DOHH2 (cell line): Measurements from ENCODE around the gene BNC1.

ENCODE experiments used
- CTCF ChIP-seq: fragments of 200-600 bp; sonication (generic); IDR thresholded peaks from one replicate; pipeline ENCODE4 v1.5.1; 2014; ENCODE audit warnings: antibody characterized with exemption, mild to moderate bottlenecking, low read depth, low read length; ENCODE audit not compliant: poor library complexity, severe bottlenecking
- EZH2phosphoT487 ChIP-seq: fragments of 200-600 bp; sonication (generic); IDR thresholded peaks from 2 replicates; pipeline ENCODE4 v1.6.1; 2017; ENCODE audit warnings: borderline replicate concordance, mild to moderate bottlenecking, antibody characterized with exemption, low read length, moderate library complexity, mixed read lengths

GRCh38 chr15:83275412-83275811 is 9.1 kb downstream of the BNC1 start:
- TF ChIP-seq CTCF: no peak
- TF ChIP-seq EZH2phosphoT487: no peak
